Measurements from ENCODE around the gene ABHD12B. TPM values are rescaled to one million over a fixed set of nuclear protein-coding genes. Genes with fewer than 3 reads are reported as not detected.
"Not testable (repeated sequence)": the region's sequence is repeated elsewhere in the genome, so short reads cannot be mapped to it uniquely, and the experiment has no call there.

ABHD12B gene
- total RNA-seq, 1 donor from 2014 or later = not detected

- intact Hi-C loops (cut with micrococcal nuclease) = no loop called here
Measured at GRCh38 chr14:50931559-50931958, 59.7 kb downstream of the ABHD12B start.

- intact Hi-C loops (cut with micrococcal nuclease) = no loop called here
Measured at GRCh38 chr14:50932156-50932555, 60.3 kb downstream of the ABHD12B start.

- intact Hi-C loops (cut with micrococcal nuclease) = no loop called here
Measured at GRCh38 chr14:50932592-50933495, 61.0 kb downstream of the ABHD12B start.

GRCh38 chr14:50935126-50936015 is 63.5 kb downstream of the ABHD12B start:
- intact Hi-C loops (cut with micrococcal nuclease) = no loop called here

- intact Hi-C loops (cut with micrococcal nuclease) = no loop called here
Measured at GRCh38 chr14:50936016-50936340, 64.1 kb downstream of the ABHD12B start.

GRCh38 chr14:50936882-50937281 is 65.0 kb downstream of the ABHD12B start:
- intact Hi-C loops (cut with micrococcal nuclease) = no loop called here

- intact Hi-C loops (cut with micrococcal nuclease) = no loop called here
Measured at GRCh38 chr14:50937325-50937724, 65.5 kb downstream of the ABHD12B start.

- intact Hi-C loops (cut with micrococcal nuclease) = no loop called here
Measured at GRCh38 chr14:50937800-50938199, 65.9 kb downstream of the ABHD12B start.

GRCh38 chr14:50941151-50941550 is 69.3 kb downstream of the ABHD12B start:
- intact Hi-C loops (cut with micrococcal nuclease) = no loop called here

- intact Hi-C loops (cut with micrococcal nuclease) = not testable (repeated sequence)
Measured at GRCh38 chr14:50941638-50942037, 69.8 kb downstream of the ABHD12B start.

- intact Hi-C loops (cut with micrococcal nuclease) = no loop called here
Measured at GRCh38 chr14:50943261-50943942, 71.5 kb downstream of the ABHD12B start.

GRCh38 chr14:50943943-50944646 is 72.2 kb downstream of the ABHD12B start, which contains the start of gene PYGL:
TSS of gene PYGL (minus strand) at chr14:50944483. CDS start at chr14:50944403, 80 bp downstream.
- intact Hi-C loops (cut with micrococcal nuclease) = no loop called here

GRCh38 chr14:50944647-50945413 is 73.0 kb downstream of the ABHD12B start:
- intact Hi-C loops (cut with micrococcal nuclease) = no loop called here

- intact Hi-C loops (cut with micrococcal nuclease) = no loop called here
Measured at GRCh38 chr14:50946234-50946935, 74.5 kb downstream of the ABHD12B start.

- intact Hi-C loops (cut with micrococcal nuclease) = no loop called here
Measured at GRCh38 chr14:50947446-50947845, 75.6 kb downstream of the ABHD12B start.

GRCh38 chr14:50948205-50948604 is 76.4 kb downstream of the ABHD12B start:
- intact Hi-C loops (cut with micrococcal nuclease) = no loop called here

- intact Hi-C loops (cut with micrococcal nuclease) = loop anchor here (10.0 kb wide), 1 partner anchor 274 kb away; no protein-coding TSS in a partner anchor
Measured at GRCh38 chr14:50951032-50951431, 79.2 kb downstream of the ABHD12B start.

- intact Hi-C loops (cut with micrococcal nuclease) = loop anchor here (10.0 kb wide), 1 partner anchor 271 kb away; no protein-coding TSS in a partner anchor
Measured at GRCh38 chr14:50953502-50953901, 81.6 kb downstream of the ABHD12B start.

Data from T-helper 1 cell treated with Interleukin-12 subunit alpha and Interleukin-12 subunit beta and Interleukin-4 antibody, amounts not matched to agents 30 ng/mL and 1 ng/mL, for 36 hours (primary cell).